ENCODE measurements around the gene RNASE3.
A peak's percentile ranks its signal among the peaks of the same experiment; 100 is the strongest.
"Not testable (repeated sequence)": the region's sequence is repeated elsewhere in the genome, so short reads cannot be mapped to it uniquely, and the experiment has no call there.

RNASE3 gene

GRCh38 chr14:20891126-20891825, at the start of gene RNASE3:
Gene RNASE3, plus strand, starts transcription at chr14:20891385. Its CDS starts 302 bp downstream, at chr14:20891687.
- DNase-seq (ENCODE audit: low read depth); H3K4me3 ChIP-seq (ENCODE audit: low read length): not testable (repeated sequence)

- TF ChIP-seq CTCF (conservative IDR thresholded peaks at IDR 0.05; ENCODE audit: low read length) = no peak
- no peak for DNase-seq (ENCODE audit: low read depth)
- no peak overlapping the region for H3K4me3 ChIP-seq (ENCODE audit: low read length)
Observed at GRCh38 chr14:20846560-20846959, 44.6 kb upstream of the RNASE3 start.

- DNase-seq (ENCODE audit: low read depth) = peak; percentile 35
- no peak for TF ChIP-seq CTCF (conservative IDR thresholded peaks at IDR 0.05; ENCODE audit: low read length)
- H3K4me3 ChIP-seq (ENCODE audit: low read length) = no peak overlapping the region
Observed at GRCh38 chr14:20848316-20848954, 42.8 kb upstream of the RNASE3 start.

GRCh38 chr14:20848955-20849570, 42.1 kb upstream of the RNASE3 start:
- DNase-seq (ENCODE audit: low read depth) = no peak
- TF ChIP-seq CTCF (conservative IDR thresholded peaks at IDR 0.05; ENCODE audit: low read length) = no peak
- H3K4me3 ChIP-seq (ENCODE audit: low read length) = no peak overlapping the region

- no peak overlapping the region for H3K4me3 ChIP-seq (ENCODE audit: low read length)
- TF ChIP-seq CTCF (conservative IDR thresholded peaks at IDR 0.05; ENCODE audit: low read length) = no peak
- no peak for DNase-seq (ENCODE audit: low read depth)
Observed at GRCh38 chr14:20853042-20853441, 38.1 kb upstream of the RNASE3 start.

- peak; percentile 73 for TF ChIP-seq CTCF (conservative IDR thresholded peaks at IDR 0.05; ENCODE audit: low read length)
- DNase-seq (ENCODE audit: low read depth) = peak; percentile 58
- no peak overlapping the region for H3K4me3 ChIP-seq (ENCODE audit: low read length)
Observed at GRCh38 chr14:20855652-20856291, 35.4 kb upstream of the RNASE3 start.

- no peak overlapping the region for H3K4me3 ChIP-seq (ENCODE audit: low read length)
- DNase-seq (ENCODE audit: low read depth) = no peak
- TF ChIP-seq CTCF (conservative IDR thresholded peaks at IDR 0.05; ENCODE audit: low read length) = no peak
Observed at GRCh38 chr14:20857207-20857606, 34.0 kb upstream of the RNASE3 start.
